ENCODE measurements around the gene DOCK9. TPM values are rescaled to one million over a fixed set of nuclear protein-coding genes. Genes with fewer than 3 reads are reported as not detected.

The DOCK9 gene
- polyA plus RNA-seq, 1 of the 3 experiments (the other 2 are of a cell fraction), result 16.6 TPM

GRCh38 chr13:98845742-98846141, 132.1 kb downstream of the DOCK9 start:
- Histone ChIP-seq H3K27ac (ENCODE audit: low read depth in 2 of 2, low read length in 1 of 2) (no peak overlapping the region), H3K9me3 (no peaks in the 10 kb centered on the region), H3K36me3 (replicated peaks in 1 of 2; ENCODE audit: control insufficient read depth in 1 of 2, insufficient read depth in 2 of 2, low read length in 1 of 2) (peaks cover 0 to 8% of the 10 kb centered on the region in 2 experiments), H3K27me3 (ENCODE audit: insufficient read depth) (no peaks in the 10 kb centered on the region), H3K9me2 (no peaks in the 10 kb centered on the region), H3K4me2 (no peak overlapping the region), H3K4me1 (ENCODE audit: control insufficient read depth in 1 of 2, insufficient read depth in 2 of 2, low read depth in 1 of 2, low read length in 1 of 2) (no peaks in the 10 kb centered on the region; a peak in 1 of 4 replicates), H3K79me2 (ENCODE audit: insufficient read depth) (no peaks in the 10 kb centered on the region), H3K4me3 (ENCODE audit: low read depth in 2 of 2, low read length in 1 of 2) (no peak overlapping the region), H2AFZ (ENCODE audit: low read depth) (no peak overlapping the region), H3K9ac (no peak overlapping the region), H4K20me1 (ENCODE audit: insufficient read depth) (no peaks in the 10 kb centered on the region), H3F3A (replicated peaks; ENCODE audit: insufficient read depth) (no peaks in the 10 kb centered on the region)
- no peak for TF ChIP-seq FOSL2 (IDR thresholded peaks at IDR 0.05; ENCODE audit: borderline replicate concordance, low read depth)
- TF ChIP-seq FOXM1 (IDR thresholded peaks at IDR 0.05; ENCODE audit: low read depth), result no peak
- no peak for TF ChIP-seq POLR2AphosphoS5 (IDR thresholded peaks at IDR 0.05; ENCODE audit: low read depth, low read length)
- TF ChIP-seq SMC3 (IDR thresholded peaks at IDR 0.05; ENCODE audit: low read depth, low read length), result no peak
- no peak for TF ChIP-seq RXRA (IDR thresholded peaks at IDR 0.05; ENCODE audit: borderline replicate concordance, low read depth)
- TF ChIP-seq YY1 (IDR thresholded peaks at IDR 0.05; ENCODE audit: low read depth), result no peak
- no peak for TF ChIP-seq MXI1 (IDR thresholded peaks at IDR 0.05; ENCODE audit: low read depth, low read length)
- no peak for TF ChIP-seq TEAD4 (IDR thresholded peaks at IDR 0.05; ENCODE audit: borderline replicate concordance, insufficient read depth)
- 92% methylated on average over 7 of the region's 7 CpGs for WGBS (ENCODE audit: low lambda C conversion rate)
- POLR2A ChIA-PET, result no interaction called here
- DNase-seq, result no peak
- CTCF ChIA-PET, result interaction anchor here (1.0 to 1.6 kb wide), 2 partner anchors 9 to 331 kb away, joined by 3 to 5 read pairs; no protein-coding TSS in a partner anchor

GRCh38 chr13:98844021-98844420, 133.8 kb downstream of the DOCK9 start:
- ChIA-PET CTCF (interaction anchor here (0.7 to 2.5 kb wide), 10 partner anchors 11 to 995 kb away, joined by 3 to 17 read pairs (median 3); no protein-coding TSS in a partner anchor), POLR2A (no interaction called here)
- Histone ChIP-seq H3K4me3 (ENCODE audit: low read depth in 2 of 2, low read length in 1 of 2) (no peak overlapping the region), H3K4me1 (ENCODE audit: control insufficient read depth in 1 of 2, insufficient read depth in 2 of 2, low read depth in 1 of 2, low read length in 1 of 2) (peaks cover 6 to 7% of the 10 kb centered on the region in 2 experiments; a peak in 2 of 4 replicates), H3K36me3 (replicated peaks in 1 of 2; ENCODE audit: control insufficient read depth in 1 of 2, insufficient read depth in 2 of 2, low read length in 1 of 2) (peaks cover 0 to 8% of the 10 kb centered on the region in 2 experiments), H3K4me2 (no peak overlapping the region), H3K27me3 (ENCODE audit: insufficient read depth) (no peaks in the 10 kb centered on the region), H3K27ac (ENCODE audit: low read depth in 2 of 2, low read length in 1 of 2) (no peak overlapping the region), H3K9ac (no peak overlapping the region), H3K9me2 (no peaks in the 10 kb centered on the region), H3K9me3 (no peaks in the 10 kb centered on the region), H2AFZ (ENCODE audit: low read depth) (no peak overlapping the region), H4K20me1 (ENCODE audit: insufficient read depth) (no peaks in the 10 kb centered on the region), H3K79me2 (ENCODE audit: insufficient read depth) (no peaks in the 10 kb centered on the region), H3F3A (replicated peaks; ENCODE audit: insufficient read depth) (peaks cover 4% of the 10 kb centered on the region)
- TF ChIP-seq YY1 (IDR thresholded peaks at IDR 0.05; ENCODE audit: low read depth) (no peak), POLR2AphosphoS5 (IDR thresholded peaks at IDR 0.05; ENCODE audit: low read depth, low read length) (no peak), IRF3 (IDR thresholded peaks at IDR 0.05; ENCODE audit: low read depth, low read length) (no peak), RCOR1 (IDR thresholded peaks at IDR 0.05; ENCODE audit: low read length) (no peak), GATA2 (CRISPR knock-in tag; IDR thresholded peaks at IDR 0.05) (no peak), RFX5 (IDR thresholded peaks at IDR 0.05; ENCODE audit: low read length) (no peak), CHD2 (IDR thresholded peaks at IDR 0.05; ENCODE audit: low read length, partially characterized antibody) (no peak), GABPA (IDR thresholded peaks at IDR 0.05; ENCODE audit: low read depth) (no peak), FOXM1 (IDR thresholded peaks at IDR 0.05; ENCODE audit: low read depth) (no peak), REST (IDR thresholded peaks at IDR 0.05; ENCODE audit: low read depth, low read length) (no peak), USF1 (IDR thresholded peaks at IDR 0.05; ENCODE audit: borderline replicate concordance, low read depth) (no peak), SMC3 (IDR thresholded peaks at IDR 0.05; ENCODE audit: low read depth, low read length) (no peak), ZBTB33 (IDR thresholded peaks at IDR 0.05; ENCODE audit: borderline replicate concordance, low read depth) (no peak)
- no peak for DNase-seq
- WGBS (ENCODE audit: low lambda C conversion rate), result 81% methylated on average over 1 of the region's 1 CpG

Data from SK-N-SH (cell line).